ENCODE results near the gene MTCH1.

The MTCH1 gene

GRCh38 chr6:36976509-36976908, 9.5 kb downstream of the MTCH1 start:
- POLR2A ChIA-PET: interaction anchor here (1.1 kb wide), 1 partner anchor 9 kb away, joined by 3 read pairs; the partner anchor contains the start of gene MTCH1

GRCh38 chr6:36976007-36976264, 10.1 kb downstream of the MTCH1 start:
- no peak for TF ChIP-seq CTCF (IDR thresholded peaks at IDR 0.05; ENCODE audit: insufficient read depth, low read length, missing control alignments)
- DNase-seq (ENCODE audit: low read depth, low spot score): no peak
- CTCF ChIA-PET: interaction anchor here (1.5 to 8.6 kb wide), 6 partner anchors 10 to 234 kb away, joined by 3 to 87 read pairs (median 8); partner anchors contain the start of genes C6orf89 and MTCH1
- POLR2A ChIA-PET: interaction anchor here (1.1 kb wide), 1 partner anchor 10 kb away, joined by 3 read pairs; the partner anchor contains the start of gene MTCH1
- H3K4me3 ChIP-seq (ENCODE audit: low read depth, low read length): no peak overlapping the region

More at GRCh38 chr6:36976509-36976908, 9.5 kb downstream of the MTCH1 start:
- CTCF ChIA-PET: interaction anchor here (1.5 to 8.6 kb wide), 6 partner anchors 10 to 233 kb away, joined by 3 to 87 read pairs (median 8); partner anchors contain the start of genes C6orf89 and MTCH1
- no peak overlapping the region for H3K4me3 ChIP-seq (ENCODE audit: low read depth, low read length)
- DNase-seq (ENCODE audit: low read depth, low spot score): no peak
- TF ChIP-seq CTCF (IDR thresholded peaks at IDR 0.05; ENCODE audit: insufficient read depth, low read length, missing control alignments): no peak

GRCh38 chr6:36975231-36976006, 10.6 kb downstream of the MTCH1 start:
- ChIA-PET POLR2A (interaction anchor here (1.1 kb wide), 1 partner anchor 11 kb away, joined by 3 read pairs; the partner anchor contains the start of gene MTCH1), CTCF (interaction anchor here (0.8 to 8.6 kb wide), 6 partner anchors 20 to 234 kb away, joined by 3 to 87 read pairs (median 8); partner anchors contain the start of gene C6orf89)
- TF ChIP-seq CTCF (IDR thresholded peaks at IDR 0.05; ENCODE audit: insufficient read depth, low read length, missing control alignments): no peak
- no peak for DNase-seq (ENCODE audit: low read depth, low spot score)
- H3K4me3 ChIP-seq (ENCODE audit: low read depth, low read length): no peak overlapping the region

GRCh38 chr6:36973647-36974046, 12.3 kb downstream of the MTCH1 start:
- TF ChIP-seq CTCF (IDR thresholded peaks at IDR 0.05; ENCODE audit: insufficient read depth, low read length, missing control alignments): no peak
- ChIA-PET CTCF (no interaction called here), POLR2A (no interaction called here)

GRCh38 chr6:36973190-36973589, 12.8 kb downstream of the MTCH1 start:
- CTCF ChIA-PET: interaction anchor here (1.2 kb wide), 1 partner anchor 88 kb away, joined by 4 read pairs; no protein-coding TSS in a partner anchor
- POLR2A ChIA-PET: no interaction called here
- H3K4me3 ChIP-seq (ENCODE audit: low read depth, low read length): no peak overlapping the region
- TF ChIP-seq CTCF (IDR thresholded peaks at IDR 0.05; ENCODE audit: insufficient read depth, low read length, missing control alignments): no peak
- DNase-seq (ENCODE audit: low read depth, low spot score): no peak

More at GRCh38 chr6:36973647-36974046, 12.3 kb downstream of the MTCH1 start:
- H3K4me3 ChIP-seq (ENCODE audit: low read depth, low read length): no peak overlapping the region
- DNase-seq (ENCODE audit: low read depth, low spot score): no peak

- ChIA-PET POLR2A (no interaction called here), CTCF (interaction anchor here (1.2 to 1.4 kb wide), 2 partner anchors 7 to 87 kb away, joined by 4 read pairs; no protein-coding TSS in a partner anchor)
- no peak overlapping the region for H3K4me3 ChIP-seq (ENCODE audit: low read depth, low read length)
- no peak for TF ChIP-seq CTCF (IDR thresholded peaks at IDR 0.05; ENCODE audit: insufficient read depth, low read length, missing control alignments)
- DNase-seq (ENCODE audit: low read depth, low spot score): no peak
Observed at GRCh38 chr6:36971921-36972673, 13.9 kb downstream of the MTCH1 start.

Measured in AG04449 (cell line).